GM13976 (cell line): ENCODE results near the gene MKS1.
A peak's percentile ranks its signal among the peaks of the same experiment; 100 is the strongest.

ENCODE experiments used
- DNase-seq: peaks from one replicate; pipeline ENCODE4 v3.0.0; 2012; ENCODE audit warnings: low spot score
- in situ Hi-C: fragments of 300-500 bp; cut with MboI; formaldehyde crosslinking; loops from one replicate; pipeline ENCODE4 v1.12.0; 2022; ENCODE audit warnings: low sequenced_read_pairs, mixed read lengths, inconsistent platforms; ENCODE audit not compliant: unreplicated experiment
- TF ChIP-seq, protein P1 (sequence below): IDR thresholded peaks from 2 replicates; pipeline ENCODE4 v1.5.1; 2012; ENCODE audit warnings: borderline replicate concordance, mild to moderate bottlenecking; ENCODE audit not compliant: insufficient read depth; ENCODE audit errors: extremely low read depth, missing control alignments, control extremely low read depth

The MKS1 gene

DNA sequence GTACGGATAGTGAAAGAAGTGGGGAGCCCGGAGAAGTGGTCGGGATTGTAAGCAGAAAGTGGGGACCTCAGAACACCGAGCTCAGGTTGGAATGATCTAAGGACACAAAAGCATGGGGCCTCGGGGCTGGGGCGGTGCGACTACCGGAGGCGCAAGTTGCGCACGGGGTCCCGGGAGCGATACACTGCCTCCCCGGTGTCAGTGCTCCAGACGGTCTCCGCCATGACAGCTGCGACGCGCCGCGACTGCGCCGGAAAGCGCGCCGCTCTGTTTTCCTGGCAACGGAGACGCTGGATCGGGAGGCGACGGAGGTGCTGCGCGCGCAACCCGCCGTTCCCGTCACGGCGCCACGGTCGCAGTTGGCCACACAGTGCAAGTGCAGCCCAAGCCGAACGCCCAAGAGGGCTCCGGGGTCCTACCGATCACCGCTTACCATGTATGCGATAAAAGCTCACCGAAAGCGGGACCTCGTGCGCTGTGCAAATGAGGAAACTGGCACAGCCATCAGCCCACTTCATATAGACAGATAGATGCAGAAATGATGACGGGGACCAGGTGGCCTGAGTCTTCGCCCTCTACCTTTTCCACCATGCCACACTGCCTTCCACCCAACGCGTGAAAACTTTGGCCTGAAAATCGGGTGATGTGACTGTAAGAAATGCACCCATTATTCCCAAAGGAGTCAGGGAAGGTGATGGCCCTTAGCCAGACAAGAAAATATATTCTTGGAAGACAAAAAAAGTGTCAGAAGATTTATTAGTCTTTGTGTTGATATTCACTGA lies at the start of gene MKS1:
Gene MKS1, minus strand, starts transcription at position 249 of the 782 bp plus-strand sequence. Its CDS starts 25 bp downstream, at position 224.
- peak; percentile 99 for DNase-seq
- TF ChIP-seq, protein P1, sequence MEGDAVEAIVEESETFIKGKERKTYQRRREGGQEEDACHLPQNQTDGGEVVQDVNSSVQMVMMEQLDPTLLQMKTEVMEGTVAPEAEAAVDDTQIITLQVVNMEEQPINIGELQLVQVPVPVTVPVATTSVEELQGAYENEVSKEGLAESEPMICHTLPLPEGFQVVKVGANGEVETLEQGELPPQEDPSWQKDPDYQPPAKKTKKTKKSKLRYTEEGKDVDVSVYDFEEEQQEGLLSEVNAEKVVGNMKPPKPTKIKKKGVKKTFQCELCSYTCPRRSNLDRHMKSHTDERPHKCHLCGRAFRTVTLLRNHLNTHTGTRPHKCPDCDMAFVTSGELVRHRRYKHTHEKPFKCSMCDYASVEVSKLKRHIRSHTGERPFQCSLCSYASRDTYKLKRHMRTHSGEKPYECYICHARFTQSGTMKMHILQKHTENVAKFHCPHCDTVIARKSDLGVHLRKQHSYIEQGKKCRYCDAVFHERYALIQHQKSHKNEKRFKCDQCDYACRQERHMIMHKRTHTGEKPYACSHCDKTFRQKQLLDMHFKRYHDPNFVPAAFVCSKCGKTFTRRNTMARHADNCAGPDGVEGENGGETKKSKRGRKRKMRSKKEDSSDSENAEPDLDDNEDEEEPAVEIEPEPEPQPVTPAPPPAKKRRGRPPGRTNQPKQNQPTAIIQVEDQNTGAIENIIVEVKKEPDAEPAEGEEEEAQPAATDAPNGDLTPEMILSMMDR: peak; percentile 68
- in situ Hi-C loops: no loop called here

DNA sequence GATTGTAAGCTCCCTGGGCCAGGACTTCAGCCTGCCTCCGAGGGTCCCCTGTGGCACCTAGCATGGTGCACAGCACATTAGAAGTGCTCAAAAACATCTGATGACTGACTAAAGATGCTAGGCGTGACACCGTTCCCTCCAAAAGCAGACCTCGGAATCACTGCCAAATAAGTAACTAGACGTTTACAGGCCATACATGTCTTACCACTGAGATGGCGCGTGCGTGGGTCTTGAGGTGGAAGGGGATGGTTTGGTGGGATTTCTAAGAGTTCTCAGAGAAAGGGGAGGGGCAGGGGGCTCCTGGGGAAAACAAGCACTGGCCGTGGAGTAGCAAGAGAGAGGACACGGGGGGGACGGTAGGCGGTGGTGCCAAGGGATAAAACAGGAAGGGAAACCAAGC lies 49.3 kb upstream of the MKS1 start:
- peak; percentile 11 for DNase-seq
- in situ Hi-C loops: no loop called here
- TF ChIP-seq, protein P1: no peak

DNA sequence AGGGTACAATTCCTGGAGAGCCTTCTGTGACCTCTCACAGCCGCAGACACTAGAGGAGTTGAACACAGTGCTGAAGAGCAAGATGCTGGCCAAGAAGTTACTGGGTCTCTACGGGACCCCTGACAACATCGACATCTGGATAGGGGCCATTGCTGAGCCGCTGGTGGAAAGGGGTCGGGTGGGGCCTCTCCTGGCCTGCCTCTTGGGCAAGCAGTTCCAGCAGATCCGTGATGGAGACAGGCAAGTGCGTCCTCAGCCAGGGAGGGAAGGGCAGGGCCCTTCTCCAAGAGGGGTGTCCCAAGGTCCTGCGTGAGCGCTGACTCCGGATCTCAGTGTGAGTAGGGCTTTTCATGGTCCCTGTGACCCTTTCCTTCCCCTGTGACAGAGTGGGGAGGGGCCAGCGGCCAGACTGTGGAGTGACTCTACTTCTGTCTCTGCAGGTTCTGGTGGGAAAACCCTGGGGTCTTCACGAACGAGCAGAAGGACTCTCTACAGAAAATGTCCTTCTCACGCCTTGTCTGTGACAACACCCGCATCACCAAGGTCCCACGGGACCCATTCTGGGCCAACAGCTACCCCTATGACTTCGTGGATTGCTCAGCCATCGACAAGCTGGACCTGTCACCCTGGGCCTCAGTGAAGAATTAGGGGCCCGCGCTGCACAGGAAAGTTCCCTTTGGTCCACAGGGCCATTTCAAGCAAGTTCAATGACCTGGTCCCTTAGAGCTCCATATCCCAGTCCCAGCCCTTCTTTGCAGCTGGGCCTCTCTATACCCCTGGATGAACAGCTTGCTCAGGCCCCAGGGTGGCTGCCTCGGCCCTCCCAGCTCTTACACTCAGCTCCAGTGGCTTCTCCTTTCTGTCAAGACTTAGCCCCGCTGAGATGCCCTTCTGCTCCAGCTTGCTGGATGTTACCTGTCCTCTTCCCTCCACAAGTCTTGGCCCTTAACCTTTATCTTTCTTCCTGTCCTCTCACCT lies 48.6 kb upstream of the MKS1 start:
- in situ Hi-C loops: no loop called here
- TF ChIP-seq, protein P1: no peak
- DNase-seq: no peak

DNA sequence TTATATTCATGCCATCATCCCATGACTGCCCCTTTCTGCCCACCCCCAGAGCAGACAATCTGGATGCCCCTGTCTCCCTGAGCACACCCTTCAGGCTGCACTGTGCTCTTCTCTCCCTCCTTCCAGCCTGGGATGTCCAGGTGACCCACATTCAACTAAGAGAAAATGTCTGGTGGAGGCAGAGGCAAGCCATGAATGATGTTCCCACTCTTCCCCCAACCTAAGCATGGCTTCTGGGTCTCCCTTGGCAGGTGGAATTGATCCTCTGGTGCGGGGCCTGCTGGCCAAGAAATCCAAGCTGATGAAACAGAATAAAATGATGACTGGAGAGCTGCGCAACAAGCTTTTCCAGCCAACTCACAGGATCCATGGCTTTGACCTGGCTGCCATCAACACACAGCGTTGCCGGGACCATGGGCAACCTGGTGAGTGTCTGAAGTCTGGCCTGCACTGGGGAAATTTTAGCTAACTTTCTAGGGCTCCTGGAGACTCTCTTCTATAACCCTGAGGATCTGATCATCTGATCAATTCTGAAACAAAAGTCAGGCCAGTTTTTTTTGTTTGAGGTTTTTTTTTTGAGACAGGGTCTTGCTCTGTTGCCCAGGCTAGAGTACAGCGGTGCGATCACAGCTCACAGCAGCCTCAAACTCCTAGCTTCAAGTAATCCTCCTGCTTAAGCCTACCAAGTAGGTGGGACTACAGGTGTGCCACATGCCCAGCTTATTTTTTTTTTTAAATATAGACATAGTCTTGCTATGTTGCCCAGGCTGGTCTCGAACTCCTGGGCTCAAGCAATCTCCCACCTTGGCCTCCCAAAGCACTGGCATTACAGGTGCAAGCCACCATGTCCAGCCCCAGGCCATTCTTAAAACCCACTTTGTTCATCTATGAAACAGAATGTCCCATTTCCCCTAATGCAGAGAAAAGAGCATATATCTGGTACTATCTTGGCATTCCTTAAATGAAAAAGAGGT lies 47.1 kb upstream of the MKS1 start:
- in situ Hi-C loops: no loop called here
- TF ChIP-seq, protein P1: no peak
- DNase-seq: no peak

DNA sequence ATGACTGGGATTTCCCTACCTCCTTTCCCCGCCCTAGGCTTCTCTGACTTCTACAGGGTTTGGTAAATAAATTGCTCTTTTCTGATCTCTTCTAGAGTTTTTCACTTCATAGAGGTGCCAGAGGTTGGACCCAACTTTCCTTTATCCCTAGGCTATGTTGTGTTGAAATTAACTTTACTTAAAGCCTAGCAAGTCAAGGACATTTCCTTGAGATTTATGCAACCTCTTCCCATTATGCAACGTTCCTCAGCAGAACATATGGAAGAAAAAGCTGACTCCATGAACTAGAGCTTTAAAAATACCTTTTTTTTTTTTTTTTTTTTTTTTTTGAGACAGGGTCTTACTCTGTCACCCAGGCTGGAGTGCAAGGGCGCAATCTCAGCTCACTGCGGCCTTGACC lies 46.2 kb upstream of the MKS1 start:
- in situ Hi-C loops: no loop called here
- TF ChIP-seq, protein P1: no peak
- DNase-seq: no peak
